K562 (cell line): Measurements from ENCODE around the gene CCDC70. TPM values are rescaled to one million over a fixed set of nuclear protein-coding genes. Genes with fewer than 3 reads are reported as not detected.

Source experiments
- ATAC-seq: fragments of 200-7000 bp; cut with Tn5 transposase; 3 replicates; pipeline ENCODE4 v1.9.1; 2020; ENCODE audit warnings: moderate library complexity
- BruUV-seq: library from RNA; stranded (reverse); fragments of 400-500 nt; replicated peaks from 2 replicates; lab custom pipeline; 2021; lab: Mats Ljungman, UMichigan
- CTCF ChIA-PET: fragments of 300-600 bp; formaldehyde crosslinking; extraction: SDS; loops from one replicate; lab custom pipeline; 2021; ENCODE audit warnings: low intra/inter-chr PET ratio; lab: Yijun Ruan, JAX
- POLR2A ChIA-PET: fragments of 300-600, 350-650 bp; sonication (Branson Sonifier 250); formaldehyde crosslinking; extraction: SDS; loops from one replicate; lab custom pipeline; 2021; ENCODE audit warnings: antibody characterized with exemption, inconsistent platforms; lab: Yijun Ruan, JAX
- DNase-seq, 4 experiments: peaks; one replicate each; pipeline versions ENCODE4 v3.0.0 to v3.0.0-alpha.2; 2011 to 2018; ENCODE audit warnings: low spot score in 3 of 4, mixed read lengths in 3 of 4; ENCODE audit errors: extremely low read depth in 1 of 4
- FAIRE-seq: peaks from 2 replicates; lab custom pipeline; 2011; peaks lifted over from hg19 to GRCh38; lab: Jason Lieb, UNC
- H2AFZ ChIP-seq: 2 replicates; pipeline ENCODE4 v1.6.0; 2011; ENCODE audit warnings: low read depth, low read length, control low read depth, inconsistent platforms
- H3K27ac ChIP-seq: fragments of 200-600 bp; 3 replicates; pipeline ENCODE4 v1.8.0; 2011; ENCODE audit warnings: low read depth, mild to moderate bottlenecking, control low read depth, inconsistent platforms, low read length, moderate library complexity, mixed read lengths; ENCODE audit errors: extremely low read depth
- H3K27me3 ChIP-seq, 2 experiments: fragments of 300-600 bp in 1 of 2; 2 replicates in 1 of 2; 3 replicates in 1 of 2; pipeline versions ENCODE4 v1.6.0 to v1.8.0; 2011; ENCODE audit warnings: inconsistent platforms in 2 of 2, low read length in 2 of 2, mild to moderate bottlenecking in 1 of 2, mixed read lengths in 1 of 2, moderate library complexity in 1 of 2; ENCODE audit not compliant: control insufficient read depth in 2 of 2, insufficient read depth in 2 of 2
- H3K36me3 ChIP-seq: fragments of 300-600 bp; 3 replicates; pipeline ENCODE4 v1.8.0; 2011; ENCODE audit warnings: mild to moderate bottlenecking, low read length, inconsistent platforms; ENCODE audit not compliant: control insufficient read depth, insufficient read depth
- H3K4me1 ChIP-seq, 2 experiments: fragments of 200-600 bp in 1 of 2; replicated peaks in 1 of 2; 2 replicates in 1 of 2; 3 replicates in 1 of 2; pipeline versions ENCODE4 v1.5.1 to v1.8.0; 2011; ENCODE audit warnings: inconsistent platforms in 2 of 2, low read length in 2 of 2, mild to moderate bottlenecking in 1 of 2, mixed read lengths in 1 of 2, moderate library complexity in 1 of 2; ENCODE audit not compliant: control insufficient read depth in 2 of 2, insufficient read depth in 2 of 2
- H3K4me2 ChIP-seq: 2 replicates; pipeline ENCODE4 v1.6.1; 2011; ENCODE audit warnings: low read length, control low read depth, inconsistent platforms, mixed read lengths; ENCODE audit not compliant: insufficient read depth
- H3K4me3 ChIP-seq: fragments of 200-600 bp; sonication (generic), shearing (Covaris generic); 2 replicates; pipeline ENCODE4 v1.5.1; 2016; ENCODE audit warnings: control low read depth, inconsistent platforms
- H3K79me2 ChIP-seq: fragments of 200-600 bp; 3 replicates; pipeline ENCODE4 v1.8.0; 2011; ENCODE audit warnings: low read length, inconsistent platforms; ENCODE audit not compliant: control insufficient read depth, insufficient read depth
- H3K9ac ChIP-seq, 2 experiments: 2 replicates each; pipeline versions ENCODE4 v1.6.0 to v1.6.1; 2011; ENCODE audit warnings: low read depth in 2 of 2, low read length in 2 of 2, control low read depth in 1 of 2, inconsistent platforms in 1 of 2, mild to moderate bottlenecking in 1 of 2, mixed read lengths in 1 of 2; ENCODE audit not compliant: insufficient read depth in 1 of 2
- H3K9me1 ChIP-seq: one replicate; pipeline ENCODE4 v1.6.0; 2011; ENCODE audit warnings: inconsistent platforms, mild to moderate bottlenecking, low read length, moderate library complexity; ENCODE audit not compliant: control insufficient read depth, insufficient read depth
- H3K9me3 ChIP-seq: replicated peaks from 2 replicates; pipeline ENCODE4 v1.5.1; 2011; ENCODE audit warnings: low read depth, low read length, inconsistent platforms; ENCODE audit not compliant: control insufficient read depth, insufficient read depth
- H4K20me1 ChIP-seq: replicated peaks from 2 replicates; pipeline ENCODE4 v1.6.1; 2011; ENCODE audit warnings: low read length, inconsistent platforms, mixed read lengths; ENCODE audit not compliant: control insufficient read depth, insufficient read depth
- ARID1B ChIP-seq: fragments of 450-650 bp; IDR thresholded peaks from 2 replicates; pipeline ENCODE4 v1.6.1; 2016; ENCODE audit warnings: antibody characterized with exemption, mild to moderate bottlenecking, inconsistent platforms
- CBFA2T2 ChIP-seq: fragments of 450-650 bp; conservative IDR thresholded peaks from 2 replicates; pipeline ENCODE4 v1.6.1; 2017; ENCODE audit warnings: mild to moderate bottlenecking
- CBFA2T3 ChIP-seq: fragments of 450-650 bp; IDR thresholded peaks from 2 replicates; pipeline ENCODE4 v1.6.1; 2017
- CEBPB ChIP-seq: fragments of 450-650 bp; IDR thresholded peaks from 2 replicates; pipeline ENCODE4 v1.6.1; 2016; ENCODE audit warnings: missing genetic modification characterization, missing compliant biosample characterization
- POLR2B ChIP-seq: fragments of 450-650 bp; IDR thresholded peaks from 2 replicates; pipeline ENCODE4 v1.6.1; 2018; ENCODE audit warnings: low read depth; ENCODE audit not compliant: partially characterized antibody
- TAL1 ChIP-seq: fragments of 450-650 bp; IDR thresholded peaks from 2 replicates; pipeline ENCODE4 v1.6.1; 2016; ENCODE audit warnings: mild to moderate bottlenecking
- TCF3 ChIP-seq: sonication (generic); formaldehyde crosslinking; IDR thresholded peaks from 2 replicates; pipeline ENCODE4 v1.4.0; 2020; ENCODE audit warnings: mild to moderate bottlenecking, missing genetic modification reagents
- ZBTB9 ChIP-seq: fragments of 450-650 bp; formaldehyde crosslinking; IDR thresholded peaks from 2 replicates; pipeline ENCODE4 v1.4.0; 2020; ENCODE audit warnings: mild to moderate bottlenecking, moderate library complexity
- ZNF407 ChIP-seq: fragments of 450-650 bp; IDR thresholded peaks from 2 replicates; pipeline ENCODE4 v1.6.1; 2016; ENCODE audit warnings: low read depth
- WGBS: fragments of 100-300 bp; shearing (Covaris generic); methylation state at CpG from one replicate; pipeline ENCODE4 v1.1.6; 2016; ENCODE audit warnings: low coverage, mixed read lengths; ENCODE audit not compliant: insufficient coverage; ENCODE audit errors: missing lambda C conversion rate; 5-methylcytosine and 5-hydroxymethylcytosine counted together
- in situ Hi-C: fragments of 300-500 bp; cut with MboI; formaldehyde crosslinking; loops from 4 replicates; pipeline ENCODE4 v1.15.0; 2018; ENCODE audit warnings: inconsistent platforms, mixed read lengths
- intact Hi-C: fragments of 100-400 bp; cut with micrococcal nuclease; formaldehyde crosslinking; loops from 2 replicates; pipeline ENCODE4 v1.14.2; 2022
- polyA plus RNA-seq, 8 experiments: library from polyadenylated mRNA; depleted of rRNA in 4 of 8; stranded (reverse) in 5 of 8; unstranded in 3 of 8; fragments of >200 nt; fragmentation: Nextera tagmentation in 2 of 8; fragmentation: Illumina TruSeq in 1 of 8; extraction: Ambion mirVana in 2 of 8; extraction: Trizol in 1 of 8; gene quantifications; 2 replicates each; pipeline versions ENCODE4 v1.2.1 to v1.2.3, GENCODE V29; 2011 to 2014; ENCODE audit warnings: inconsistent platforms in 1 of 8, missing spikeins in 1 of 8
- total RNA-seq, 7 experiments: library from RNA; depleted of rRNA in 6 of 7; stranded (reverse); fragments of >200 nt in 6 of 7; fragmentation: Illumina TruSeq in 2 of 7; extraction: Trizol in 2 of 7; gene quantifications; 2 replicates each; pipeline versions ENCODE4 v1.2.1 to v1.2.3, GENCODE V29; 2011 to 2021; ENCODE audit warnings: low replicate concordance in 1 of 7

Gene CCDC70
- total and polyA plus RNA-seq, 9 of the 15 experiments (the other 6 are each of a cell fraction or from before 2014, with no cell fraction given) = not detected

DNA sequence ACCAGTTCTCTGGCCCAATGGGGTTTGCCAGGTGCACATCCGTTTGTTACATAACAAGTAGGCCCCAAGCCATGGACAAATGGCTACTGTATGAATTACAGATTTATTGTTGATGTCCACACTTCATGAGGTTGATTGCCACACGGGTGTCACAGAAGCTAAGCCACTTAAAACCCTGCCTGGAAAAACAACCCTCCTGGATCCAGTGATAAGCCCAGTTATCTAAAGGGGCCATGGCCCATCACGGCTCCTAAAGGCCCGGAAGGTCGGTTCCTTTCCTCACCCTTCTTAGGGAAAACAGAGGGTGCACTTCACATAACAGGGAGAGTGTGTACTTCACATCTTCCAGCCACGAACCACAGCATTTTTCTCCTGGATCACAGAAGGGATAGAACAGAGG, 20.9 kb upstream of the CCDC70 start:
- no peak overlapping the region for H3K4me3 ChIP-seq
- H2AFZ ChIP-seq = no peak overlapping the region
- DNase-seq (peak in 1 of 4 experiments; percentile 21), ATAC-seq (no peak), FAIRE-seq (no peak)
- ChIA-PET CTCF (no interaction called here), POLR2A (interaction anchor here (0.7 kb wide), 1 partner anchor 16 kb away, joined by 3 read pairs; no protein-coding TSS in a partner anchor)
- in situ Hi-C loops (no loop called here), intact Hi-C loops (no loop called here)
- TF ChIP-seq CBFA2T3 (peak; percentile 32; the same call in 1 of the 2 replicates), CEBPB (peak; percentile 8; the same call in 1 of the 2 replicates), ZNF407 (no peak), POLR2B (no peak), ARID1B (0 out of 2 replicates have a peak, but pooled peaks have one; percentile 15), TAL1 (peak; percentile 25; the same call in 1 of the 2 replicates), TCF3 (CRISPR knock-in tag) (peak; percentile 60), CBFA2T2 (0 out of 2 replicates have a peak, but pooled peaks have one; percentile 12), ZBTB9 (peak; percentile 69; the same call in 1 of the 2 replicates)
- no peaks in the 10 kb centered on the region for H3K9me1 ChIP-seq
- H4K20me1 ChIP-seq = no peaks in the 10 kb centered on the region
- H3K27ac ChIP-seq = no peak overlapping the region
- no peaks in the 10 kb centered on the region for H3K27me3 ChIP-seq
- peaks cover 6 to 8% of the 10 kb centered on the region in 2 experiments; a peak in 3 of 5 replicates for H3K4me1 ChIP-seq
- no peaks in the 10 kb centered on the region for H3K36me3 ChIP-seq
- H3K9ac ChIP-seq = no peak overlapping the region
- no peak overlapping the region; the same call in 1 of the 2 replicates for H3K4me2 ChIP-seq
- no peaks in the 10 kb centered on the region for H3K79me2 ChIP-seq
- WGBS = 6% methylated on average over 6 of the region's 6 CpGs
- BruUV-seq = no TSS peak
- H3K9me3 ChIP-seq = no peaks in the 10 kb centered on the region
